Measurements from ENCODE around the gene DHDDS.

DNA sequence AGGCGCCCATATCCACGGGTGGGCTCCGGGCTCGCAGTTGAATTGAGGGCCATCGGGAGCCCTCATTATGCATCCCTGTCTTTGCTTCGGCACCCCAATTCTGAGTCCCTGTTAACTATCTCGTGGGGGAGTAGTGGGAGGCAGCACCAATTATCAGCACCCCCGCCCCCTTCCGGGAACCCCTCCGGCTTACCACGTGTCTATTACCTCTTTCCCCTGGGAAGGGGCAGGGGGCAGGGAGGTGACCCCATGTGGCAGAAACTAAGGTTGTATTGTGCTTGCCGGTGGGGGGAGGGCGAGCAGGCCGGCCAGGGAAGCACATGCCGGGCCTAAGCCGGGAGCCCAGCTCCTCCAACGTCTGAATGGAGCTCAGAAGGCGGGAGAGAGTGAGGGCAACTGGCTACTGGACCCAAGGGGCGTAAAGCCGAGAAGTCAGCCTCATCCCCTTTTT is 20.5 kb upstream of the DHDDS start:
- TF ChIP-seq, protein P1, sequence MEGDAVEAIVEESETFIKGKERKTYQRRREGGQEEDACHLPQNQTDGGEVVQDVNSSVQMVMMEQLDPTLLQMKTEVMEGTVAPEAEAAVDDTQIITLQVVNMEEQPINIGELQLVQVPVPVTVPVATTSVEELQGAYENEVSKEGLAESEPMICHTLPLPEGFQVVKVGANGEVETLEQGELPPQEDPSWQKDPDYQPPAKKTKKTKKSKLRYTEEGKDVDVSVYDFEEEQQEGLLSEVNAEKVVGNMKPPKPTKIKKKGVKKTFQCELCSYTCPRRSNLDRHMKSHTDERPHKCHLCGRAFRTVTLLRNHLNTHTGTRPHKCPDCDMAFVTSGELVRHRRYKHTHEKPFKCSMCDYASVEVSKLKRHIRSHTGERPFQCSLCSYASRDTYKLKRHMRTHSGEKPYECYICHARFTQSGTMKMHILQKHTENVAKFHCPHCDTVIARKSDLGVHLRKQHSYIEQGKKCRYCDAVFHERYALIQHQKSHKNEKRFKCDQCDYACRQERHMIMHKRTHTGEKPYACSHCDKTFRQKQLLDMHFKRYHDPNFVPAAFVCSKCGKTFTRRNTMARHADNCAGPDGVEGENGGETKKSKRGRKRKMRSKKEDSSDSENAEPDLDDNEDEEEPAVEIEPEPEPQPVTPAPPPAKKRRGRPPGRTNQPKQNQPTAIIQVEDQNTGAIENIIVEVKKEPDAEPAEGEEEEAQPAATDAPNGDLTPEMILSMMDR (IDR thresholded peaks at IDR 0.05), result no peak
- TF ChIP-seq POLR2A (IDR thresholded peaks at IDR 0.05), result no peak

All from prostate gland (tissue), 2 donors.